Measurements from ENCODE around the gene HNRNPCL2.
"Not testable (repeated sequence)": the region's sequence is repeated elsewhere in the genome, so short reads cannot be mapped to it uniquely, and the experiment has no call there.

The HNRNPCL2 gene

DNA sequence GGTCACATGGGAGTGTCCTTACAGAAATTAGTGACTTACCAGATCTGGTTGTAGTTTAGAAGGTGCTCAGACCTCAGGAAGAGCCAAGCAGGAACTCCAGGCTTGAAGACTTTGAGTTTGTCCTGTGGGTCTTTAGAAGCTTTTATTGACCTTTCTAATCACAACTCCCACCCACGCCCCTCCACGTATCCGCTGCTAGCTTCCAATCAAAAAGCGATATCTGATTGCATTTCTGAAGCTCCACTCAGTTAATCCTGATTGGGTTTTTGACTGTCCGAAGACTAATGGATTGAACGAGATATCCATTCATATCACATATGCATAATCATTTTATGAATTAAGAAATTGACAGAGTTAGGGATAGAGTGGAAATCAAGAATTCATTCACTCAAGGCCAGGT is at the start of gene HNRNPCL2:
TSS of gene HNRNPCL2 (minus strand) at position 101 of the 400 bp plus-strand sequence. CDS start 454 bp downstream, outside the sequence.
- DNase-seq (ENCODE audit: low read depth), result not testable (repeated sequence)

DNA sequence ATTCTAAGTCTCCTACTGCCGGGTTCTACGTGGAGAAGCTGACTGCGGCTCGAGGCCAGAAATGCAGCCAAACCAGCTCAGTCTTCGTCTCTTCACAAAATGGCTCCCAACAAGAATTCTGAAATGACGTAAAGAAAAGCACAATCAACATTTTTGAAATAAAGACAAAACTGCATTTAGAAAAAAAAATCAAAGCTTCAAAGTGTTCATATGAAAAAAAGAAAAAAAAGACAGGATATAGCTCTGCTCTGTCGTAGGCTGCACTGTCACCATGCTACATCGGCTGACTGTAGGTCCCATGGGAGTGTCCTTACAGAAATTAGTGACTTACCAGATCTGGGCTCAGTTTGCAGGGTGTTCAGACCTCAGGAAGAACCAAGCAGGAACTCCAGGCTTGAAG is 48.9 kb upstream of the HNRNPCL2 start, which contains the start of gene HNRNPCL4:
TSS of gene HNRNPCL4 (minus strand) at position 101 of the 400 bp plus-strand sequence. CDS start 164 bp downstream, outside the sequence.
- not testable (repeated sequence) for DNase-seq (ENCODE audit: low read depth)

DNA sequence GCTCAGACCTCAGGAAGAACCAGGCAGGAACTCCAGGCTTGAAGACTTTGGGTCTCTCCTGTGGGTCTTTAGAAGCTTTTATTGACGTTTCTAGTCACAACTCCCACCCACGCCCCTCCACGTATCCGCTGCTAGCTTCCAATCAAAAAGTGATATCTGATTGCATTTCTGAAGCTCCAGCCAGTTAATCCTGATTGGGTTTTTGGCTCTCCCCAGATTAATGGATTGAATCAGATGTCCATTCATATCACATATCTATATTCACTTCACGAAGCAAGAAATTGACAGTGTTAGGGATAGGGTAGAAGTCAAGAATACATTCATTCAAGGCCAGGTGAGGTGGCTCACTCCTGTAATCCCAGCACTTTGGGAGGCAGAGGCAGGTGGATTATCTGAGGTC is 39.3 kb upstream of the HNRNPCL2 start, which contains the start of gene PRAMEF26:
TSS of gene PRAMEF26 (minus strand) at position 101 of the 400 bp plus-strand sequence. CDS start 2,914 bp downstream, outside the sequence.
- DNase-seq (ENCODE audit: low read depth), result not testable (repeated sequence)

DNA sequence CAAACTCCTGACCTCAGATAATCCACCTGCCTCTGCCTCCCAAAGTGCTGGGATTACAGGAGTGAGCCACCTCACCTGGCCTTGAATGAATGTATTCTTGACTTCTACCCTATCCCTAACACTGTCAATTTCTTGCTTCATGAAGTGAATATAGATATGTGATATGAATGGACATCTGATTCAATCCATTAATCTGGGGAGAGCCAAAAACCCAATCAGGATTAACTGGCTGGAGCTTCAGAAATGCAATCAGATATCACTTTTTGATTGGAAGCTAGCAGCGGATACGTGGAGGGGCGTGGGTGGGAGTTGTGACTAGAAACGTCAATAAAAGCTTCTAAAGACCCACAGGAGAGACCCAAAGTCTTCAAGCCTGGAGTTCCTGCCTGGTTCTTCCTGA is 46.2 kb downstream of the HNRNPCL2 start, which contains the start of gene PRAMEF25:
TSS of gene PRAMEF25 (plus strand) at position 301 of the 400 bp plus-strand sequence. CDS start 2,920 bp downstream, outside the sequence.
- not testable (repeated sequence) for DNase-seq (ENCODE audit: low read depth)
